LoVo (cell line): ENCODE measurements around the gene S100A10.
A peak's percentile ranks its signal among the peaks of the same experiment; 100 is the strongest.

Experiments
- DNase-seq: peaks from one replicate; pipeline ENCODE4 v3.0.0-alpha.2; 2016; ENCODE audit warnings: low spot score

Gene S100A10

GRCh38 chr1:151986501-151987190, 7.0 kb downstream of the S100A10 start:
- DNase-seq = no peak

DNA sequence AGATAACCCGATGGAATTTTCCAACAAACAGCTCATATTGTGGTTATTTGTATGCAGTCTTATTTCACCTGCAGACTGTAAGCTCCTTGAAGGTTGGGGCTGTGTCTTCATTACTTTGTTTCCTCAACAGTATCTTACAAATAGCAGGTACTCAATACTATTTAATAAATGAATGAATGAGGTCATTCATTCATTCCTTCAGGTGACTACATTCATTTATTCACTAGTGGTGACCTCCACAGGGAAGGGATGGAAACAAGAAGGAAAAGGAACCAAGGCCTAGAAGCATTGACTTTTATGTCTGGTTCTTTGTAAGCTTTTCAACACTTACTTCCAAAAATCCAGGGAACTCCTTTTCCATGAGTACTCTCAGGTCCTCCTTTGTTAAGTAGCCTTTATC, 7.9 kb downstream of the S100A10 start:
- DNase-seq = no peak

GRCh38 chr1:151985270-151985669, 8.4 kb downstream of the S100A10 start:
- no peak for DNase-seq

DNA sequence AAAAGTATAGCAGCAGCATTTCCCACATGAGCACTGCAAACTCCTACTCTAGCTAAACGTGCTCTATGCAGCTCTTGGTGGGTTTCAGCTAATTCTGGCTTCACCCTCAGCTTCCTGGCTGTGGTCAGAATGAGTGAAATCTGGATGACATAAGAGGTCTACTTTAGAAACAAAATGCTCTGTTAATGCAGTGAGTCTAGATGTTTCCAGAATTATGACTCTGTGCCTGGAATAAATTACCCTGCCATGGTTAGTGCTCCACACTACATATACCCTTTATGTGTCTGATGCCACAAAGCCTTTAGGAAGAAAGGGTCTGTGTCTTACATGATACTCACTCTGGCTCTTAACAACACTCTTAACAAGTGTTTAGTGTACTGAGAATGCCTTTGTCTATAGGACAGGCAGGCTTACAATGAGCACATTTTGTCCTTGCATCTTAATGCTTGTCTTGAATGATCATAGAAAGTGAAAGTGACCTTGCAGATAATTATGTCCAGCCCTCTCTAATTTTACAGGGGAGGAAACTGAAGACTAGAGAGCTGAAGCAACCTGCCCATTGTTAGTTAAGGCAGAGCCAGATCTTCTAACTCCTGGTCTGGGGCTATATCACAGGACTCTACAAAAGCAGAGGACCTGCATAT, 9.2 kb downstream of the S100A10 start:
- no peak for DNase-seq

DNA sequence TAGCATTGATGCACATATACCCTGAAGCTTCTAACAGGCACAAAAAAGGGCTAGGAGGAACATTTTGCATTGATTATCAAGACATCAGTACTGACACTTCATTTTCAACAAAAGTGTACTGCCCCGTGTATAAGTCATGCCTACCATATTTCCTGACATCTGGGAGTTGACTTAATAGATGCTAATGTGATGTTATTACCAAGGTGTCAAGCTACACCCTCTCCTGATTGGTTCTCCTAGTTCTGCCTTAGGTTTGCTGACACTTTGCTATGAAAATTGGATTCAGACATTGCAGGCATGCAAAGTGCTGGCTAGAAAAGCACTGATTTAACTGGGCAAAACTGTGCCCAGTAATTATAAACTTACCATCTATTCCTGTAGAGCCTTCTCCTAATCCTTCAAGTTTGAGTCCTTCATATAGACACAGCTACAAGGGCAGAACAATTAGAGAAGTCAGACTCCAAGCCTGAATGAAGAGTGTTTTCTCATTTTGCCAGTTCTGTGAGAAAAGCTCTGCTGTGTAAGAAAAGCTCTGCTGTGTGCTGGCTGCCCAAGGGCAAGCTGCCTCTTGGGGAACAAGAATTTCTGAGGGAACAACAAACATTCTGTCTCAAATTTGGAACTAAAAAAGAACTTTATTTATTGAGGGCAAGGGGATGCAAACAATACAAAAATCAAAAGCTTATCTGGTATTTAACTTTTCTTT, 11.2 kb downstream of the S100A10 start:
- no peak for DNase-seq

GRCh38 chr1:151981178-151981525, 12.5 kb downstream of the S100A10 start:
- no peak for DNase-seq

GRCh38 chr1:151980287-151981177, 13.1 kb downstream of the S100A10 start:
- peak; percentile 72 for DNase-seq

GRCh38 chr1:151978922-151979321, 14.7 kb downstream of the S100A10 start:
- DNase-seq = no peak

- no peak for DNase-seq
Measured at GRCh38 chr1:151977662-151978230, 15.9 kb downstream of the S100A10 start.

- DNase-seq = peak; percentile 83
Measured at GRCh38 chr1:151976858-151977257, 16.8 kb downstream of the S100A10 start.

DNA sequence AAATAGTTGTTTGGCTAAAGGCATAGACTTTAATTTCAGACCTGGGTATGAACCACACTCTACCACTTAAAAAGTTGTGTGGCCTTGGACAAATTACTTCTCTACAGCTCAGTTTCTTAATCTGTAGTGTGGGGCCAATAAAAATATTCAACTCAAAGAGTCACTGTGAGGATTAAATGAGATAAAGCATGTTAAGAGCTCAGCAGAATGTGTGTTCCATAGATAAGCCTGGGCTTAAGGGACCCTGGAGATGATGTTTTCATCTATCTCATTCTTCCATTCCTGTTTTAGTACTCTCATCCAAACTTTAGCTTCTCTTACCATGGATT, 17.7 kb downstream of the S100A10 start:
- DNase-seq = no peak

DNA sequence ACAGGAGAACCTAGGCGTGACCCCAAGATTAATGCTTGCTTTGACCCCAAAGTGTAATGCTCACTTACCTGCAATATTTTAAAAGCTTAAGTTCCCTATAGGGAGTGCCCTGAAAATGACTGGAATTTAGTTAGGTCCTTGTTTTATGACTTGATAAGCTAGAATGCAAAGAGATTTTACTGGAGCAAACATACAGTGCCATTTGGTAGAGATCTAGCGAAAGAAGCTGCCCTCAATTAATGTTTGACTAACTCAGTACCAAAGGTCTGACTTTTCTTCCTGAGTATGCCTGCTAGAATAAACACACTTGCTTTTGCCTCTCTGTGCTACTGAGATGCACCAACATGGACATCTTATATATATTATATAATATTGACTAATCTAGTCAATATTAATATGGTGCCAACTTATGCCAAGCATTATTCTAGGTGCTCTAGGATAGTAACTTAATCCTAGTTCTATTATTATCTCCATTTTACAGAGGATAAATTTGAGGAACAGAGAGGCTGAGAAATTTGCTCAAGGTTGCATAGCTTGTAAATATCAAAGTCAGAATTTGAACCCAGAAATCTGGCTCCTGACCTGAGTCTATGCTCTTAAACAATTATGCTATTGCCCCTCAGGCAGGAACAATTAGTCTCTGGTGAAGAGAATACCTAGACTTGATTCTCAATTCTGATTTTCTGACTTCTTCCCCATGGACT, 18.2 kb downstream of the S100A10 start:
- peak; percentile 84 for DNase-seq

GRCh38 chr1:151972542-151973248, 21.0 kb downstream of the S100A10 start:
- DNase-seq = peak; percentile 89

- DNase-seq = peak; percentile 63
Measured at GRCh38 chr1:151970626-151971025, 23.0 kb downstream of the S100A10 start.

GRCh38 chr1:151970128-151970527, 23.5 kb downstream of the S100A10 start:
- DNase-seq = no peak

DNA sequence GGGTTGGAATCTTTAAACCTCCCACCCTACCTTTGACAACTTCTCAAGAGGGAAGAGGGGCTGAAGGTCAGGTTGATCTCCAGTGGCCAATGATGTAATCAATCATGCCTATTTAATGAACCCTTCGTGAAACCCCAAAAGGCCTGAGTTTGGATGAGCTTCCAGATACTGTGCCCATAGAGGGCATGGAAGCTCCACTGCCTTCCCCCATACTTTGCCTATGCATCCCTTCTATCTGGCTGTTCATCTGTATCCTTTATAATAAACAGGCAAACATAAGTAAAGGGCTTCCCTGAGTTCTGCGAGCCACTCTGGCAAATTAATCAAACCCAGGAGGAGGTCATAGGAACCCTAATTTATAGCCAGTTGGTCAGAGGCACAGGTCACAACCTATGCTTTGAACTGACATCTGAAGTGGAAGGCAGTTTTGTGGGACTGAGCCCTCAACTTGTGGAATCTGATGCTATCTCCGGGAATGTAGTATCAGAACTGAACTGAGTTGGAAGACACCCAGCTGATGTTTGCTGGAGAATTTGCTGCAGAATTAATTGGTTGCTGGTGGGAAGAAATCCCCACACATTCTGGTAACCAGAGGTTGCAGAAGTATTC, 24.8 kb downstream of the S100A10 start:
- no peak for DNase-seq

GRCh38 chr1:151968058-151968457, 25.6 kb downstream of the S100A10 start:
- DNase-seq = peak; percentile 42

- no peak for DNase-seq
Measured at GRCh38 chr1:151967091-151967490, 26.6 kb downstream of the S100A10 start.

DNA sequence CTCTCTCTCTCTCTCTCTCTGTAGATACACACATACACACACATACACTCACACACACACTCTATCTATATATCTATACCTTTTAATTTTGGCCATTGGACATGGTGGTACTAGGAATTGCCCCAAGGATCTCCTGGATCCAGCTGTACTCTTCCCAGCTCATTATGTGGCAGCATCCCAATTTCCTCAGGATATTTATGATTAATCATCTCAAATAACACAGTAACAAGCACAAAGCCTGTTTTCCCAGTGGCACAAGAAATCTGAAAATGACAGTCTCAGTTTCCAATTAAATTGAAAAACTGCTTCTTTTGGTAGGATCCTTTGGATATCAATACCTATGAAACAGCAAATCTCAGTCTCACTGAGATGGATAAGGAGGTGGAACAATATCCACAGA, 27.6 kb downstream of the S100A10 start:
- DNase-seq = no peak

- no peak for DNase-seq
Measured at GRCh38 chr1:151964510-151964909, 29.1 kb downstream of the S100A10 start.
